HPDE6-E6E7 (cell line): Measurements from ENCODE around the gene MKNK1.

Source experiments
- DNase-seq: peaks from one replicate; pipeline ENCODE4 v3.0.0; 2011; ENCODE audit warnings: missing footprints; ENCODE audit errors: extremely low spot score

Gene MKNK1

DNA sequence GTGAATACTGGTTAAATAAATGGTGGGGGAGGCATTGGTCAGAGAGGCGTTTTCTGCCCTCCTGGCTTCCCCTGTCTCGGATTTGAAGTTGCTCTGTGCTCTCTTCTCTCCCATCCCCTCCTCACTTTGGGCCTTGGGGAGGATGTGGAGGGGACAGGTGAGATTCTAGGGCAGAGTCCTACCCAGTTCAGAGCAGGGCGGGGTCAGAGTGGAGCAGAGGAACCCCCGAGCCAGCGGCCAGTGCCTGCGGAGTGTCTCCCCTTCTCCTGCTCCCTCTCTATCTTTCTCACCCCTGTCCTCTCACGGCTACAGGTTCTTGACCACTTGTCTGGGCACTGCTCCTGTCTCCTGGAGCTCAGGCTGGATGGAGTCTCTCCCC lies 60.7 kb downstream of the MKNK1 start:
- DNase-seq = no peak

DNA sequence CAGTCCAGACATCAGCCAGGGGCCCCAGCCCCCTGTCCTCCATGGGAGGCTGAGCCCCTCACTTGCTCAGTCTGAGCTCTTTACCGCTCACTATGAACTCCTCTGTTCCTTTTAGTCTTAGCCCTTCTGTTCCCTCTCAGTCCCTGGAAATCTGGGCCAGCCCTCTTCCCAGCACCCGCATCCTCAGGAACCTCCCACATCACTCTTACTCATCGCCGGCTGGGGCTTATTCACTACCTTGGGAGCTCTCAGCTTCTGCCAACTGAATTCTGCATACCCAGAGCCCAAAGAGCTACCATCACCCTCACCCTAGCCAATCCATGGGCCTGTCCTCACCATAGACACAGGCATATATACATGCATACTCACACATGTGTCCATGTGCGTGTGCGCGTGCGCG lies 64.1 kb downstream of the MKNK1 start:
- DNase-seq = peak; percentile 78

DNA sequence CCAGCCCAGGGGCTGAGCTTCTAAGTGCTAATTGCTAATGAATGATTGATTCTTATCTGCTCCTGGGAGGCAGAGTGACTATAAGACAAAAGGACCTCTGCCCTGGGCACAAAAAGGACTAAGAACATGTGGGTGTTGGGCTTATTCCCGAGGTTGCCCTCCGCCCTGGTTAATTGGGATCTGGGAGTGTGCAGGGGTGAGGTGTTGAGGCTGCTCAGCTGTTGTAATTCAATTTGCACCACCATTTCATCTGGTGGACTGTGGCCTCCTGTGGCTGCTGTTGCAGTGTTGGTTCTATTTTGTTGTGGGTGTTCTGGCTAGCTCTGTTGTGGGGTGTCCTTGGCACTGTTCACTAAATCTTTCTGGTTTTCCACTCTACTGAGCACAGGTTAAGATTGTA lies 65.9 kb downstream of the MKNK1 start:
- DNase-seq = no peak

DNA sequence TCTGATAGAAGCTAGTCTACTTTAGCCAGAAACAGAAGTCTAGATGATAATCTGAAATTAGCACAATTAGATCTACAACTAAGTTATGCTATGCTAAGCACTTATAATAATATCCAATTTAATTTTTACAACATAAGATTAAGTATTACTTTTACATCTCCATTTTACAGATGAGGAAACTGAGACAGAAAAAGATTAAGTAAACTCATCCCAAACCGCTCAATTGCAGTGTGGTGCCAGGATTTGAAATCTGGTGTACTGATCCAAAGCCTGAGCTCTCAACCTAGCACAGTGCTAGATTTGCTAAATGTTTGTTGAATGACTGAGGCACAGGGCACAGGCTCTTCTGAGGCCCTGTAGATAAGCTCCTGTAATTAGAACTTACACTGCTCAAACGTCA lies 66.4 kb downstream of the MKNK1 start:
- DNase-seq = no peak

DNA sequence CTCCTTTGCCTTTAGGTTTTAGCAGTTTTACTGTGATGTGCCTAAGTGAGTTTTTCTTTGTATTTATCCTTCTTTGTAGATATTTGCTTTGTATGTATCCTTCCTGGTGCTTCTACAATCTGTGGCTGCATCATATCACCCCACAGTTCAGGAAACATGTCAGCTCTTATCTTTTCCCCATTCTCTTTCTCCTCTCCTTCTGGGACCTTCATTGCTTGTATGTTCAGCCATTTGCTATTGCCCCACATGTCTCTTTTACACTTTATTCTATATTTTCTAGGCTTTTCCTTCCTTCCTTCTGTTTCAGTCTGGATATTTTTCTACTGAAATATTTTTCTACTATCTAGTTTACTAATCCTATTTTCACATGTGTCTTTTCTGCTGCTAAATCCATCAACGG lies 67.5 kb downstream of the MKNK1 start:
- DNase-seq = no peak

DNA sequence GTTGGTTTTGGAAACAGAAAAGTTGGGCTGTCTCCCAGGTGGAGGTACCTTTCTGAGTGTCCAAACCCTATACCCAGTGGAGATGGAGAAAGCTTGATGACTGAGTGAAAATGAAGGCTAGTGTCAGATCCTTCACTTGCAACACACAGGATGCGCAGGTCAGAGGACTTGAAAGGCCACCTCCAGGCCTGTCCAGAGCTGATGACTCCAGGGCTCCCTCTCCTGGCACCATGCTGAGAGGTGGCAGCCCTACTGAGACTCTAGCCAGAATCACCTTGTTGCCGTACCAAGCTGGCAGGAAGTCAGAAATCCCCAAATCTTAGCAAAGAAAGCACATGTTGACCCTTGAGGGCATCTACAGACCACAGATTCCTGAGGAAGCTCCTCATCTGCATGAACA lies 69.0 kb downstream of the MKNK1 start:
- DNase-seq = no peak

DNA sequence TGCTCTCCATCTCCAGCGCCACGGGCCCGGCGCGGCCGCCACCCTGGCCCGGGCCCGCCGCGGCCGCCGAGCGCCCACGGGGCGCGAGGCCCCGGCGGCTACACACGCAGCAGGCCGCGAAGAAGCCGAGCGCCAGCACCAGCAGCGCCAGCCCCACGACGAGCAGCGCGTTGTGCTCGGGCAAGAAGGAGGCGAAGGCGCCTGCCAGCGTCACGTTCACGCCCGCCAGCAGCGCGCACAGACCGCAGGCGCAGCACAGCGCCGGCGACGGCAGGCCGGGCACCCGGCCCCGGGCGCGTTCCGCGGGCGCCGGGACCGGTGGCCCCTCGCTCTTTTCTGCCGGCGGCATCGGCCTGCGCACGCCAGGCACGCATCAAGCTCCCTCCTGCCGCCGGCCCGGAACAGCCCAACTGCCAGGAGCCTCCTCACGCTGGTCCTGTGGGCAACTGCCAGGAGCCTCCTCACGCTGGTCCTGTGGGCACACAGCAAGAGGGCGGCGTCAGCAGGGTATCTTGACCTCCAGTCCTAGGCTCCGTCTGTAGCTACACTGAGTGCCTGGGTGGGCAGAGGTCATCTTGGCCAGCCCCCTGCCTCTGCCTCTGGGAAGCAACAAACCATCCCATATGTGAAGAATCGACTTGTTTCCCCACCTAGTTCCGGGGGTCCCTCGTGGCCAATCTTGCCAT lies 70.7 kb downstream of the MKNK1 start:
- no peak for DNase-seq

DNA sequence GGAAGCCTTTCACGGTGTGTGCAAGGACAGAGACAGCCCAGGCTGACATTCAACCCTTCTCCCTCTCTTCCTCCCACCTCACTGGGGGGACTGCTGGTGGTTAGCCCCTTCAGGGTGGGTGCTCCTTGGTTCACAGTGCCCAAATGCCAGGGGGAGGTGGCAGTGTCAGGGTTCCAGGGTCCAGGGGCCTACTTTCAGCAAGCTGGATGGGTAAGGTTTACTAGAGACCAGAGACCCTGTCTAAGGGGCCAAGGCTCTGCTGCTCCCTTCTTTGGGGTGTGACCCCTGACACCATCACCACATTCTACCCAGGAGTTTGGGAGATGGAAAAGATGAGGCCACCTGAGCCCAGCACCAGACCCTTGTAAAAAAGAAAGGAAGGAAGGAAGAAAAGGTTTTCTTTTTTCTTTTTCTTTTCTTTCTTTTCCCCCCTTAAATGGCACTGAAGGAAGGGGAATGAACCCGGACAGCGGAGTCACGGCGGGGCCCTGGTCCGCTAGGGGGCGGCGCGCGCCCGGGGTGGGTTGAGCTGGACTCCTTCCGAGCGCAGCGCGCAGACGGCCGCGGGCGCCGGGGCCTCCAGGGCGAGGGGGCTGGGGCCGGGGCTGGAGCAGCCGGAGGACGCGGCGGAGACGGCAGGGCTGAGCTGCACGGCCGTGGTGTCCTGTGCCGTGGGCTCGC lies 71.4 kb downstream of the MKNK1 start:
- no peak for DNase-seq

DNA sequence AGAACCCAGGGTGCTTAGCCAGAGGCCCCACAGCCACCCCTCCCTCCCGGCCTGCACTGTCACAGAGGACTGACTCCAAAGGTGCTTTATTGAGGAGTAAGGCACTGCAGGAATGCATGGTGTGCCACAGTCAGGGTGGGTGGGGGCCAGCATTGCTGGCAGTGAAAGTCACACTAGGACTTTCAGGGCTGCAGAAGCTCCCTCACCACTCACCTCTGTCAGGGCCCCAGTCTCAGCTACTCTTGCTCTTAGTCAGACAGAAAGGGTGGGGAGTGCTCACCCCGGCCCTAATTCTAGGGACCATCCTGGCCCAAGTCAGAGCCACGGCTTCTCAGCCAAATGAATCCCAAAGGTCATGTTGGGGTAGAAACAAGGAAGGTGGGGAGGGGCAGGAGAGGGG lies 72.0 kb downstream of the MKNK1 start:
- DNase-seq = no peak

DNA sequence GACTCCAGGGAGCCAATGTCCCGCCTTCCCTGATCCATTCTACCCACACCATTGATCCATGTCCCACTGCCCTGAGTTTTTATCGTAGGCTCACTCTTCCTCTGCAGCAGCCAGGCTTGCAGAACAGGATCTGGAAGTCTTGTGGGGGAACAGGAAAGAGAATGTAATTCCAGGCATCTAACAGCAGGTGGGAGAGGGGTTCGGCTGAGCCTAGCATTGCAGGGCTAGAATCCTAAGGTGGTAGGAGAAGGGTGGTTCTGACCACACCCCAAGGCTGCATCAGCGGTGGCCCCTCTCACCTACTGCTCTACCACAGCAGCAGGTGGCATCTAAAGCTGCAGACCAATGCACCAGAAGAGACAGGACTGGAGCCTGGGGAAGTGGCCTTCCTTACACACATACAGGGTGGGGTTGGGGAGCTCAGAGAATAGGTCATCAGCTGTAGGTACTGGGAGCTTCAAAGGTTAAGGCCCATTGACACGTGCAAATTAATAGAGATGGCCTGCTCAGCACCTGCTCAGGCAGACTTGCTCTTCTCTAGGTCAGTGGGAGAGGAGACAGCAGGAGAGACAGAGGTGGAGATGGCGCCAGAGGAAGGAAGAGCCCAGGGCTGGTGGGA lies 73.2 kb downstream of the MKNK1 start:
- DNase-seq = no peak

DNA sequence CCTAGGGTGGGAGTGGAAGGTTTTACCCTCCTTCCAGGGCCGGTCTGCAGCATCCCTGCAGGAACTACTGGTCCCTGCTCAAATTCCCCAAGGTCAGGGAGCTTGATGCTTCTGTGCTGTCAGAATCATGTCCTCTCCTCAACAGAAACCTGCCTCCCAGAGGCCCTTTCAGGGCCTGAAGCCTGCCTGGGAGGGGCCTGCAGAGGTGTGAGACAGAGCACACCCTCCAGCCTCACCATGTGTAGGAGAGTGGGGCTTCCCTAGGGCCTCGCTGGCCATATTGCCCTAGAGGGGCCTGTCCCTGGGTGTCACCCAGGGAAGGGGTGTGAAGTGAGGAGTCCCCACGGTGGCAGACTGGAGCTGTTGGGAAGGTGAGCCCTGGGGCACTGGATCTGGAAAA lies 73.8 kb downstream of the MKNK1 start:
- DNase-seq = no peak

DNA sequence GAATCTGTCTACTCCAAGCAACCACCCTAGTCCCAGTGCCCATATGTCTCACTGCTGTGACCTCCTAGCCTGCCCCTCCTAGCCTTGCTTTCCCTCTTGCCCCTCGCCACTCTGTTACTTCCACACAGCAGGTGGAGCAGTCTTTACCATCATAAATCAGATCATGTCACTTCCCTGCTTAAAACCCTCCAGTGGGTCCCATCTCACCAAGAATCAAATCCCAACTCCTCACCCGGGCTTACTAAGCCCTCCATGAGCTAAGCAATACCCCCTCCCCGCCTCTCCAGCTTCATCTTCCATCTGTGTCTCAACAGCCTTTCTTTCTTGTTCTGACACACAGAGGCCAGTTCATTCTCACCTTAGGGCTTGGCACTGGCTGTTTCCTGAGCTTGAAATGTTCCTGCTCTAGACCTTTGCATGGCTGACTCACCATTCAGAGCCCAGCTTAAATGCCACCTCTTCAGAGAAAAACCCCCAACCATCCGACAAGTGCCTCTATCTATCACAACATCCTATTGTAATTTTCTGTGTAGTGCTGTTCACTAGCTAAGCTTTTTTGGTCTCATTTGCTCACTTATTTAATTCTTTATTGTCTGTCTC lies 74.9 kb downstream of the MKNK1 start:
- no peak for DNase-seq

DNA sequence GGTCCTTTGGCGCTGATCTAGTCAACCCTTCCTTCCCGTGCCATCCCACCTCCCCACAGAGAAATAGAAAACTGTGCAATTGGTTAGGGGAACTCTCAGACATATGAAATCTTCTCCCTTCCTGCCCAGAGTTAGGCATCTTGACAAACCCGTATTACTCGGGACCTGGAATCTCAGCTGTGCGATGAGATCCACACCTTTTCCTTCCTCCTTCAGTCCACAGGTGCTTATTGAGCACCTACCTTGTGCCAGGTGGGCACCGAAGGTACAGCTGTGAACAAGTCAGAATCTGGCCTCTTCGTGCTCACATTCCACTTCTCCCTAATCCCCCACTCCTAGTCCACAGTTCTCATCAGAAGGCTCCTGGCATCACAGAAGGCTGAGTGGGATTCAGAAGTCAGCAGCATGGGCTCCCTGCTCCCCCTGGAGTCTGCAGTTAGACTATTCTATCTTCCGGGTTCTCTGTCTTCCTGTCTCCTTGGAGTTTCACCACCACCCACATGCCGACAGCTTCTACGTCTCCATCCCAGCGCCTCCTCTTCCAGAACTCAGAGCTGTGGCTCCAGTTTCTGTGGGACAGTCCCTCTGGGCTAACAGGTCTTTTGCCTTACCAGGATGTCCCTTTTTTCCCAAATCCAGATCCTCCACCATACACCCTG lies 75.6 kb downstream of the MKNK1 start:
- DNase-seq = no peak

DNA sequence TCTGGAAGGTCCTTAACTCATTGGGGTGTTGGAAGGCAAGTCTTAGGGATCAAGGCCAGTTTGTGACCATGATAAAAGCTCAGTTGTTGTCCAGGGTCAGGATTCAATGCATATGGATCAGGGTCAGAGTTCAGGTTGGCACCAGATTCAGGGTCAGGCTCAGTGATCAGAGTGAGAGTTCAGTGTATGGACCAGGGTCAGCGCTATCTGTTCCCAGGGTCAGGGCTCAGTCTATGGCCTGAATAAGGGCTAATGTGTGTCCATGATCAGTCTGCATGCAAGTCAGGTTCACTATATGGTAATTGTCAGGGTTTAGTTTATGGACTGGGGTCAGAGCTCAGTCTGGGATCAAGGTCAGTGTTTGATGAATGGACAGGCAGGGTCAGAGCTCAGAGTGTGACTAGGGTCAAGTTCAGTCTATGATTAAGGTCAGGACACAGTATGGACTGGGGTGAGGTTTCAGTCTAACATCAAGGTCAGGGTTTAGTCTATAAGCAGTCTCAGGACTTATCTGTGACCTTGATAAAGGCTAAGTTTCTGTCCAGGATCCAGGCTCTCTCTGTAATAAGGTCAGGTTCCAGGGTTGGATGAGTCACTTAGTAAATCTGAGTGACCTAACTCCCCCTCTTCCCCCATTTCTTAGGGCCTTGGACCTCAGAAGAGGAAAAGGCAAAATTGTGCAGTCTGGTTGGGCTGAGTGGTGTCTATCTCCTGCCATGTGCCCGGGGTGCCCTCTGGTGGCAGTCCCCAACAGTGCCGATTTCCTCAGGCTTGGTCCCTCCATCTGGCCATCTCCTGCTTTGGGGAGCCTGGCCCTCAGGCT lies 76.4 kb downstream of the MKNK1 start:
- DNase-seq = peak; percentile 79

DNA sequence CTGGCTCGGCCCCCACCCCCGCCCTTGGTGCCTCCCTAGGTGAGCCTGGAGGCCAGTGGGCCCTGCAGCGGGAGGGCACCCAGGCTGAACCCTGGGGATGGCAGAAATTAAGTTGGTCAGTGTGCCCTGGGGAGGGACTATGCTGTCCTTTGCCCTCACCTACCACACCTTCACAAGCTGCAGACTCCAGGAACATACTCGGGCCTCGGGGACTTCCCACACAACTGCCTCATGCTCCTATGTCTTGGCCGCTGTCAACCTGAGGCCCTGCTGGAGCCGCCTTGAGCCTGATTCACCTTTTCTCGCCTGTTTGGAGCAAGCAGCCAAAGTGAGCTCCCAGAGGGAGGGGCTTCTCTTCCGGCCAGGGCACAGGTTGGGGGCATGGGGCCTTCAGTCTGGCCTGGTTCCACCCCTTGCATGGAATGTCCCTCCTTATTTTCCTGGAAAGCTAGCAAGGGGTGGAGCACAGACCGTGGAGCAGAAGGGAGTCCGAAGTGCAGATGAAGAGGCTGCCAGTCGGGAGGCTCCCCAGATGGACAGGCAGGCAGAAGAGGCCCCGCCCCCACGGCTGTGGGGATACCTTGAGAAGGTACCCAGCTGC lies 77.3 kb downstream of the MKNK1 start:
- no peak for DNase-seq

DNA sequence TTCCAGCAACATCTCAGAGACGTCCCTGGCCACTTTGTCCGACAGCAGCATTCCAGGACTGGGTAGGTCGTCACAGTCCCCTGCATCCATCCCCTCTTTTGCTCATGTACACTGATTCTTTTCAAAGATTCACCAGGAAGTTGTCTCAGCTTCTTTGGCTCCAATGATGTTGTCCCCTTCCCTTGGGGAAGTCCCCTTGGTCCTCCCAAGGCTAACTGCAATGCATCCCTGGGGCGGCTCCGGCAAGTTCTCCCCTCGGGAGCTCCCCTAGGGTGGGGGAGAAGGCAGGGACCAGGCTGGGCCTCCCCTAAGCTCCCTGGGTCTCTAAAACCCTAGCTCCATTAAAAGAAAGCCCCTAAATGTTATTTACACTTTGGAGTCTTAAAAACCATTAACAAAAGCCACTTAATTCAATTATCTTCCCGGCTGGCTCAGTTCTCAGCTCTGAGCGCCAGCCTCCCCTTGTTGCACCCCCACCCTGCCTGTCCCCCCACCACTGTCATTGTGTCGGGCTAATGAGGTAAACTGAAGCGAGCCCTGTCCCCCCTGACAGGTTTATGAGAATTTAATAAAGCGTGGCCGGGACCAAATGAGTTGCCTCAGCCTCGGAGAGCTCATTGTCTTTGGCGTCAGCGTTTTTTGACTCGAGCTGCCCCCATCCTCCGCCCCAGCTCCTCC lies 77.9 kb downstream of the MKNK1 start:
- no peak for DNase-seq

DNA sequence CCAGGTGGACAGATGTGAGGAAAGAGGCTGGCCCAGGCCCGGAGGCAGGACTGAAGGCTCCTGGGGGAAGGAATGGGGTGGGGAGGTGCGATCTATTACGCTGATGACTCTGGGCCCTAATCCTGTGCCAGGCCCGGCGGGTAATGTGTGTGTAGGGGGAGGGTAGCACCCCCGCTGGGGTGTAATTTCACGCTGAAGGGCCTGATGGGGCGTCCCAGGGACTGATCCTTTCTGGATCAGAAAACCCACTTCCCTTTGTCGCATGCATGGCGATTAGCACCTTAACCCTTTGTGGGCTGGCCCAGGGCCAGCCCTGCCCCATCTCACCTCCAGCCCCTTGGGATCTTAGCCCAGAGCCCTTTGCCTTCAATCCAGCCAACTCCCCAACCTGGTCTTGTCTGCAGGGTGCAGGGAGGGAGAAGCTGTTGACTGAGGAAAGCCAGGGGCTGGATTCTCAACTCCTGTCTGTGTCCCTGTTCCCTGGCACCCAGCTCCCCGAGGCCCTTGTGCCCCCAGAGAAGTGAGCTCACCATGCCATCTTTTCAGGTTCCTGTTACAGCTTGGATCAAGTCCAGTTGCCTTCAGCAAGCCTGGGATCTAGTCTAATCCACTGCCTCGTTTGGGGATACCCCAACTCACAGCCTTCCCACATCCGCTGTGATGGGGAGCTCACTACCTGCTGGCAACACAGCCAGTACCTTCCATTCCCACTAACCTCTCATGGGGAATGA lies 78.7 kb downstream of the MKNK1 start:
- DNase-seq = no peak

DNA sequence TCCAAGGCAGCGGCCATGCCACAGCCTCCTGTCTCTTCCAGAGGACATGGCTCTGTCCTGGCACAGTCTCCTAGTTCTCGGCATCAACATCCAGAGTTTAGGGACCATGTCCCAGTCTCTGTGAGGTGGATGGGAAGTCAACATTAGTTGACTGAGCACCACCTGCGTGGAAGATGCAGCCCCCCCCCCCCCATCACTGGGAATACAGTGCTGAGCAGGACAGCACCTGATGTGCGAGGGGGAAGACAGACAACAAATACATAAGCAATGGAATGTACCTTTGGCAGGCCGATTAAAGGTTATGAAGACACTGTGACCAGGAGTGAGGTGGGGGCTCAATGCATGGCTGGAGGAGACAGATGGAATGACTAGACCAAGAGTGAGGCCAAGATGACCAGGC lies 79.2 kb downstream of the MKNK1 start:
- no peak for DNase-seq

DNA sequence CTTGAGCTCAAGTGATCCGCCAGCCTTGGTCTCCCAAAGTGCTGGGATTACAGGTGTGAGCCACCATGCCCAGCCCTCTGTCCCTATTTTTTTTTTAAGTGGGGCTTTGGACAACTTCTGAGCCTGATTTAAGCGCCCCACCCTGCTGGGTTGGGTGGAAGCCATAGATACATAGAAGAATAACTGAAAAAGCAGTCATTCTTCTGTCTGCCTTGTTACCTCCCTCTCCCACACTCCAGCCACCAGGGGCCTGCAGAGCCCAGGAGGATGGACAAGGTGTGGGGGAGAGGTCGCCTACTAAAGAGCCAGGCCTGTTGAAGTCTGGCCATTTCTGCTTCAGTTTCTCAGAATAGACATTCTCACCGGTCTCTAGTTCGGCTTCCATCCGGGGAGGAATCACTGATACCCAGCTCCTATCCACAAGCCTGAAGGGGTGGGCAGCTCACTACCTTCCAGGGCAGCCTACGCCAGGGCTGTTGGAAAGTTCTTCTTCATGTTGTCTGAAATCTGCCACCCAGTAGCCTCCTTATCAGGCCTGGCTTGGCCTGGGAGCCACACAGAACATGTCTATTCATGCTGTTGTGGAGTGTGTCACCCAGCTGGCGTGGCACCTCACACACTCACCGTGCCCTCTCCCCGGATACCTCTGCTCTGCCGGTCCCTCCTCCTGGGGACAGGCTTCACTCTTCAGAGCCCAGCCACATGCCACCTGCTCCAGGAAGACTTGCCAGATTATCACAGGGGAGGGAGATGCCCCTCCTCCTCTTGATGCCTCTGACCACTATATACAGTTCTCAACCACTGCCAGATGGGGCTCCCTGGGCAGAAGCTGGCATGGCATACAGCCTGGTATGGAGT lies 80.3 kb downstream of the MKNK1 start:
- DNase-seq = no peak
